ENCODE results near the gene PRRG4.

DNA sequence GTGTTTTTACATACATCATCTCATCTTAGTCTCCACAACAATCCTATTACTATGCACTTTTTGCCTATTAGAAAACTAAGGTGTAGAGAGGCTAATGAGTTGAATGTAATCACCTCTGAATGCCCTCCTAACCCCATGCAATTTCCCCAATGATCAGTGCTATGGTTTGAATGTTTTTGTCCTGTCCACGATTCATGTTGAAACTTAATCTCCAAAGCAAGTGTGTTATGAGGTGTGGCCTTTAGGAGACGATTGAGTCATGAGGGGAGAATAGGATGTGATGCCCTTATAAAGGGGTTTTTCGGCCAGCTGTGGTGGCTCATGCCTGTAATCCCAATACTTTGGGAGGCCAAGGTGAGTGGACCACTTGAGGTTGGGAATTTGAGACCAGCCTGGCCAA, 33.3 kb upstream of the PRRG4 start:
- no peak for TF ChIP-seq POLR2AphosphoS5 (IDR thresholded peaks at IDR 0.05; ENCODE audit: low read depth)
- no peak for TF ChIP-seq REST (IDR thresholded peaks at IDR 0.05; ENCODE audit: insufficient replicate concordance, low read depth)
- TF ChIP-seq CTCF (IDR thresholded peaks at IDR 0.05; ENCODE audit: insufficient read depth, low read length), result no peak
- TF ChIP-seq GABPA (IDR thresholded peaks at IDR 0.05; ENCODE audit: low read depth), result no peak
- TF ChIP-seq SPI1 (IDR thresholded peaks at IDR 0.05; ENCODE audit: borderline replicate concordance, low read depth), result no peak

Data from HL-60 (cell line).